Astrocyte of the spinal cord (primary cell): ENCODE data around the gene ALK.

ENCODE experiments used
- DNase-seq: peaks from one replicate; pipeline ENCODE4 v3.0.0; 2011; ENCODE audit warnings: low read depth, low spot score
- H3K4me3 ChIP-seq: 2 replicates; pipeline ENCODE4 v1.5.1; 2011; ENCODE audit warnings: low read depth, mild to moderate bottlenecking, low read length, moderate library complexity
- in situ Hi-C: cut with HindIII; loops from 2 replicates; pipeline ENCODE4 v1.10.0; 2017; ENCODE audit warnings: low sequenced_read_pairs
- TF ChIP-seq, protein P1 (sequence below): IDR thresholded peaks from 2 replicates; pipeline ENCODE4 v1.5.1; 2012; ENCODE audit warnings: low read depth, mild to moderate bottlenecking, low read length, inconsistent platforms

ALK gene

DNA sequence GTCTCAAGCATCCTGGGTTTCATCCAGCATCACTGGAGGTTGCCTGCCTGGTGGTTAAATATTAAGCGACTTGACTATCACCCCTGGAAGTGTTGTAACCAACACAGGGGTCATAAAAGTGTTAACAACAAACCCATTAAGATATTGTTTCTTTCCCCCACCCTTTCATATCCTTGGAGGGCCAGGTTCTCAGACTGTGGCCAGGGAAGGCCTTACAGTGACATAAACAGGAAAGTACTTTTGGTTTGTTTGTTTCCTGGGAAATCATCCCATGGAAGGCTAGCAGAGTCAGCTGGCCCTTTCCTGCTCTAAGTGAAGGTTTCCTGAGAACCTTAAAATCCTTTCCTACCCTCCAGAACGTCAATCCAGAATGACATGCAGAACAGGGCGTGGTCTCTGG lies 645.2 kb downstream of the ALK start:
- DNase-seq = no peak
- TF ChIP-seq, protein P1, sequence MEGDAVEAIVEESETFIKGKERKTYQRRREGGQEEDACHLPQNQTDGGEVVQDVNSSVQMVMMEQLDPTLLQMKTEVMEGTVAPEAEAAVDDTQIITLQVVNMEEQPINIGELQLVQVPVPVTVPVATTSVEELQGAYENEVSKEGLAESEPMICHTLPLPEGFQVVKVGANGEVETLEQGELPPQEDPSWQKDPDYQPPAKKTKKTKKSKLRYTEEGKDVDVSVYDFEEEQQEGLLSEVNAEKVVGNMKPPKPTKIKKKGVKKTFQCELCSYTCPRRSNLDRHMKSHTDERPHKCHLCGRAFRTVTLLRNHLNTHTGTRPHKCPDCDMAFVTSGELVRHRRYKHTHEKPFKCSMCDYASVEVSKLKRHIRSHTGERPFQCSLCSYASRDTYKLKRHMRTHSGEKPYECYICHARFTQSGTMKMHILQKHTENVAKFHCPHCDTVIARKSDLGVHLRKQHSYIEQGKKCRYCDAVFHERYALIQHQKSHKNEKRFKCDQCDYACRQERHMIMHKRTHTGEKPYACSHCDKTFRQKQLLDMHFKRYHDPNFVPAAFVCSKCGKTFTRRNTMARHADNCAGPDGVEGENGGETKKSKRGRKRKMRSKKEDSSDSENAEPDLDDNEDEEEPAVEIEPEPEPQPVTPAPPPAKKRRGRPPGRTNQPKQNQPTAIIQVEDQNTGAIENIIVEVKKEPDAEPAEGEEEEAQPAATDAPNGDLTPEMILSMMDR = no peak
- H3K4me3 ChIP-seq = no peak overlapping the region
- in situ Hi-C loops = no loop called here

DNA sequence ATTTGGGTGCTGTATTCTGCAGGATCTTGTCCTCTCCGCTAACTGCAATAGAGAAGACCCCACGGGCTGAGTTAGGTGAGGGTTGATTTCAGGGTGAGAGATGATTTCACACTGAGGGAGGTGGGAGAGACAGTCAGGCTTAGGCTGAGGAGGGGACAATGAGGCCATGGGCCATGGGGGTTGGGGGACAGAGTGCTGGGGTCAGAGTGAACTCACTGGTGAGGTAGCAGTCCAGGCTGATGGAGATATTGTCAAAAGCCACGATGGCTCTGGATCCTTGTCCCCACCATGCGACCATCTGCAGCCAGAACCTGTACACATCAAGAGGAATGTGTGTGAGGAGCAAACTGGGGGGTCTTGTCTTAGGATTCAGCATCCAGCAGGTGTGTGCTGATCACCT lies 646.2 kb downstream of the ALK start:
- in situ Hi-C loops = no loop called here
- DNase-seq = no peak
- H3K4me3 ChIP-seq = no peak overlapping the region
- TF ChIP-seq, protein P1 = no peak

DNA sequence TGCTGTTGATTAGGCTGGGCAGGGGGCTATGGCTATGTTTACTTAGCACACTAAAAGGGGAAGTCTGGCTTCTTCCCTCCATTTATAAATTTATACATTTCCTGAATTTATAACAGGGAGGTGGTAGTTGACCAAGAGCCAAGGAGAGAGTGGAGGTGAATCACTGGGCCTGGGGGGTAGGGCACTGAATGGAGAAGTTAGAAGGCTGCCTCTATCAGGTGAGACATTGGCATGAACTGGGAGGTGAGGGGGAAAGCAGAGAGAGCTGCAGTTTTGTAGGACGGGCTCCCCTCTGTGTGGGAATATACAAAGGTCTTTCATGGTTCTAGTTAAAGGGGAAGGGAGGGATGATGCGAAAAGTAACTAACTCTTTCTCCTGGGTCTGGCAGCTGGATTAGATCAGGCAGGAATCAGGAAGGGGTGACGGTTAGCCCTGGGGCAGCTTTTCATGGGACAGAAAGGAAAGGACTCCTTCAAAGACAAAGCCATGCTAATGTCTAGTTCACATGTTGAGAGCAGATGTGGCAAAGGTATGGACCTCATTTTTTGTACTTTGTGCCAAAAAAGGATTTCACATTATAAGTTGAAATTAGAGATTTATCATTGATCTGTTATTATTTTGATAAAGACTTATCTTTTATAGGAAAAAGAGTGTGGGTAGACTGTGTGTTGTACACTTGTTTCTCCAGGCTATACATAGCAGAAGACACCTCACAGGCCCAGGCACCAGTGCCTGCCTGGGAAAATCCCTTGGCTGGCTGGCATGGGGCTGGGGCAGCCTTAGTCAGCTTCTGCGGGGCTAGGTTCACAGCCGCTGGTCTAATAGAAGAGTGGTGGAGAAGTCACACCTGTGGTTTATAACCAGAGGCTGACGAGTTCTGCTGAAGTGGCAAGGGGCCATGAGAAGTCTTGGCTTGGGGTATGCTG lies 647.4 kb downstream of the ALK start:
- TF ChIP-seq, protein P1 = no peak
- no peak overlapping the region for H3K4me3 ChIP-seq
- in situ Hi-C loops = no loop called here
- DNase-seq = no peak

- DNase-seq = no peak
- in situ Hi-C loops = no loop called here
Measured at GRCh38 chr2:29273004-29273684, 648.2 kb downstream of the ALK start.

DNA sequence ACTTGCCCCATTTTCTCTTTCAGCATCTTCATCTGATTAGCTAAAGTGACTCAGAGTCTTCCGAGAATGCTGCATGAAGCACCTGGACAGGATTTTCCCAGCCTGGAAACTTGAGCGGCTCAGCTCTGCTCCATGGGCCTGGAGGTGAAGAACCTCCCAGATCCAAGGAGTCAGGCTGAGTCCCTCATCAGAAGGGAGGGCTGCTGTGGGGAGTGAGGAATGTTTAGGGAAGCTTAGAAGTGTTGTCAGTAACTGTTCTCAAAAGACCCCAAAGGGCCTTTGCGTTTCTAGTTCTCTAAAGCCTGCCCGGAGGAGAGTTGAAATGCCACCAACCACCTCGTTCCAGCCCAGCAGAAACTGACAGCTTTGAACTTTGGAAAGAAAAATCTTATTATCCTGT lies 649.1 kb downstream of the ALK start:
- TF ChIP-seq, protein P1 = no peak

More at GRCh38 chr2:29273004-29273684, 648.2 kb downstream of the ALK start:
- H3K4me3 ChIP-seq = no peak overlapping the region
- TF ChIP-seq, protein P1 = no peak

DNA sequence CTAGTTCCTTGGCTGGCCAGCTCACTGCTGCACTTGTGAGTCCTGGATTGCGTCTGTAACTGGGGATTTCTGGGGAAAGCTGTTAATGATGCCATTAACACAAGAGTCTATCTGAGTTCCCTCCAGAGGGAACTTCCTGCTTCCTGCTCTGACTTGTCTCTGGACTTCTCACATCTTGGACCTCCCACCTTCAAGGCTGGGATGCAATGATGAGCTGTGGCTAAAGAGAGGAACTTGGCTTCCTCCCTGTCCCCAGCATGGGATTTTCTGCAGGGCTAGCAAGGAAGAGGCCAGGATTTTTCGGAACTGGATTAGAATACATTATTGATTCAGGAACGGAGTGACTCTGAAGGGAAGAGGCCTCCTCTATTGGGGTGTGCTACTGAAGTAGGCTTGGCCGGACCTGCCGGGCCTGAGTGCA lies 650.7 kb downstream of the ALK start:
- H3K4me3 ChIP-seq = no peak overlapping the region
- in situ Hi-C loops = no loop called here
- TF ChIP-seq, protein P1 = no peak
- DNase-seq = no peak

More for the DNA sequence above, 649.1 kb downstream of the ALK start:
- DNase-seq = no peak
- in situ Hi-C loops = no loop called here
- H3K4me3 ChIP-seq = no peak overlapping the region
